ENCODE measurements around the gene PFKFB3.

Gene PFKFB3

DNA sequence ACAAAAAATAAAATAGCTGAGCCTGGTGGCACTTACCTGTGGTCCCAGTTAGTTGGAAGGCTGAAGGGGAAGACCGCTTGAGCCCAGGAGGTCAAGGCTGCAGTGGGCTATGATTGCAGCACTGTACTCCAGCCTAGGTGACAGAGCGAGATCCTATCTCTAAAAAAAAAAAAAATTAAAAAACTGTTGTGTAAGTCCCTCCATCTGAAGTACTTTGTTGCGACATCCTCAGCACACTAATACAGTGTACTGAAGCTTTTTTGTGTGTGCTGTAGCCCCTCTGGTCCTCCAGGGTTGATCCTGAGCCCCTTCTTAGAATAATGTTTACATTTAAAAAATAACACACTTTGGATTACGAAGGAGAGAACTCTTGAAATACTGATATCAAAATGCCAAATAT lies 71.3 kb downstream of the PFKFB3 start:
- Histone ChIP-seq H3K9me3 (ENCODE audit: severe bottlenecking) (no peaks in the 10 kb centered on the region), H3K27me3 (ENCODE audit: insufficient read depth, low read depth, severe bottlenecking) (peaks cover 12% of the 10 kb centered on the region), H3K36me3 (no peaks in the 10 kb centered on the region), H3K4me3 (ENCODE audit: low read depth, low read length) (no peak overlapping the region), H3K27ac (no peak overlapping the region)
- DNase-seq = no peak
- TF ChIP-seq, protein P1, sequence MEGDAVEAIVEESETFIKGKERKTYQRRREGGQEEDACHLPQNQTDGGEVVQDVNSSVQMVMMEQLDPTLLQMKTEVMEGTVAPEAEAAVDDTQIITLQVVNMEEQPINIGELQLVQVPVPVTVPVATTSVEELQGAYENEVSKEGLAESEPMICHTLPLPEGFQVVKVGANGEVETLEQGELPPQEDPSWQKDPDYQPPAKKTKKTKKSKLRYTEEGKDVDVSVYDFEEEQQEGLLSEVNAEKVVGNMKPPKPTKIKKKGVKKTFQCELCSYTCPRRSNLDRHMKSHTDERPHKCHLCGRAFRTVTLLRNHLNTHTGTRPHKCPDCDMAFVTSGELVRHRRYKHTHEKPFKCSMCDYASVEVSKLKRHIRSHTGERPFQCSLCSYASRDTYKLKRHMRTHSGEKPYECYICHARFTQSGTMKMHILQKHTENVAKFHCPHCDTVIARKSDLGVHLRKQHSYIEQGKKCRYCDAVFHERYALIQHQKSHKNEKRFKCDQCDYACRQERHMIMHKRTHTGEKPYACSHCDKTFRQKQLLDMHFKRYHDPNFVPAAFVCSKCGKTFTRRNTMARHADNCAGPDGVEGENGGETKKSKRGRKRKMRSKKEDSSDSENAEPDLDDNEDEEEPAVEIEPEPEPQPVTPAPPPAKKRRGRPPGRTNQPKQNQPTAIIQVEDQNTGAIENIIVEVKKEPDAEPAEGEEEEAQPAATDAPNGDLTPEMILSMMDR (IDR thresholded peaks at IDR 0.05; ENCODE audit: low read depth, low read length) = no peak

DNA sequence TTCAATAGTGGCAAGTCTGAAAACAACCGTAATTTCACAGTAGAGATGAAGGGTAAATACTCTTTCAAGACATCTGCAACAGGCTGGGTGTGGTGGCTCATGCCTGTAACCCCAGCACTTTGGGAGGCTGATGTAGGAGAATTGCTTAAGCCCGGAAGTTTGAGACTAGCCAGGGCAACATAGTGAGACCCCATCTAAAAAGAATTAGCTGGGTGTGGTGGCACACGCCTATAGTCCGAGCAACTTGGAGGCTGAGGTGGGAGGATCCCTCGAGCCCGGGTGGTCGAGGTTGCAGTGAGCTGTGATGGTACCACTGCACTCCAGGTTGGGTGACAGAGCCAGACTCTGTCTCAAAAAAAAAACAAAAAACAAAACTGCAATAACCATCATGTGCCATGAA lies 71.8 kb downstream of the PFKFB3 start:
- no peak overlapping the region for H3K27ac ChIP-seq
- no peaks in the 10 kb centered on the region for H3K36me3 ChIP-seq
- no peak overlapping the region for H3K4me3 ChIP-seq (ENCODE audit: low read depth, low read length)
- no peaks in the 10 kb centered on the region for H3K9me3 ChIP-seq (ENCODE audit: severe bottlenecking)
- TF ChIP-seq, protein P1 (IDR thresholded peaks at IDR 0.05; ENCODE audit: low read depth, low read length) = no peak
- no peak for DNase-seq
- peaks cover 12% of the 10 kb centered on the region for H3K27me3 ChIP-seq (ENCODE audit: insufficient read depth, low read depth, severe bottlenecking)

DNA sequence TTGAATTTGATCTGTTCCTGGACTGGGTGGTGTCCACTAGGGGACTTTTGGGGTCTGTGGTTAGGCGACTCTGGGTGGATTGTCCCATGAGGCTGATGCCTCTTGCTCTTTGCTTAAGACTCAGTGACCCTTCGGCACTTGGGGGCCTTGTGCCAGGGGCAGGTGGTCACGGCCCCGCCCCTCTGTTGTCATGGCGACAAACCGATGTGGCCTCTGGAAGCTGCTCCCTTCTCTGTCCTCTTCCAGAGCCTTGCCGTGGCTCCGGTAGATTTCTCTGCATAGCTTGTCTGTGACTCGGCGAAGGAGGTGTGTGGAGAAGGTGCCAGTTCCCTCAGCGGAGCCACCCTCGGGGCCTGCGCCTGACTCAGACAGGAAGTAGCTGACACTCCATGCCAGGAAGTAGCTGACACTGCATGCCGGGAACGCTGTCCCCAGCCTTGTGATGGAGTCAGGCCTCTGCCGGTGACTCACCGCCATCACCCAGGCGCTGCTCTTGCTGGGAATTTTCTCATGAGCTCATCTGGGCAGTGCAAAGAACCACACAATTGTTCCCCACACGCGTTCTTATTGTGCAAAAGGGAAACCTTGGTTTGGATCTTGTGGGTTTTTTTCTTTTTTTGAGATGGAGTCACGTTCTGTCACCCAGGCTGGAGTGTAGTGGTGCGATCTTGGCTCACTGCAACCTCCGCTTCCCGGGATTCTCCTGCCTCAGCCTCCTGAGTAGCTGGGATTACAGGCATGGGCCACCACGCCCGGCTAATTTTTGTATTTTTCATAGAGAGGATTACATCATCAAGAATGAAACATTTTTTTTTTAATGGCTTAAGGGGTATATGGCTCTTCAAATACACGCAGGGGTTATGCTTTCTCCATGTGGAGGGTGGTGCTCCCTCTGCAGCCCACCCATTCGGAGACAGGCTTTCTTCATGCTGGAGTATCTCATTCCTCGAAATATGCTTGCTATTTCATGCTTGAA lies 72.6 kb downstream of the PFKFB3 start:
- no peak for DNase-seq
- peaks cover 12% of the 10 kb centered on the region for H3K27me3 ChIP-seq (ENCODE audit: insufficient read depth, low read depth, severe bottlenecking)
- no peak overlapping the region for H3K27ac ChIP-seq
- H3K36me3 ChIP-seq = no peaks in the 10 kb centered on the region
- H3K9me3 ChIP-seq (ENCODE audit: severe bottlenecking) = no peaks in the 10 kb centered on the region
- H3K4me3 ChIP-seq (ENCODE audit: low read depth, low read length) = no peak overlapping the region
- TF ChIP-seq, protein P1 (IDR thresholded peaks at IDR 0.05; ENCODE audit: low read depth, low read length) = no peak

DNA sequence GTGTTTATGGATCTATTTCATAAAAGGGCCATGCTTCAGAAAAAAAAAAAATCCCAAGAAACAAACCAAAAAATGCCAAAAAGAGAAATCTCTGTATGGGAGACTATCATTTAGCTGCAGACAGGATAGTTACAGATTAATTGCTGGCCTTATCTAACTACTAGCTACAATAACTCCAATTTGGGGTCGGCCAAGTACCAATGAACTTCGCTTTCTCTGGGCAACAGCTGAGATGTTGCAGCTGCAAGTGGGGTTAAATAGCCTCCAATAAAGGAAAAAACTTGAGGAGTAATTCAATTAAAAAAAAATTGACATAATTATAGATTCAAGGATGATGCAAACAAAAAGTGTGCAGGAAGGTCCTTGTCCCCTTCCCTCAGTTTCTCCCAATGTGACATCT lies 73.6 kb downstream of the PFKFB3 start:
- Histone ChIP-seq H3K36me3 (no peaks in the 10 kb centered on the region), H3K27ac (no peak overlapping the region), H3K9me3 (ENCODE audit: severe bottlenecking) (no peaks in the 10 kb centered on the region), H3K27me3 (ENCODE audit: insufficient read depth, low read depth, severe bottlenecking) (peaks cover 6% of the 10 kb centered on the region), H3K4me3 (ENCODE audit: low read depth, low read length) (no peak overlapping the region)
- no peak for DNase-seq
- TF ChIP-seq, protein P1 (IDR thresholded peaks at IDR 0.05; ENCODE audit: low read depth, low read length) = no peak

DNA sequence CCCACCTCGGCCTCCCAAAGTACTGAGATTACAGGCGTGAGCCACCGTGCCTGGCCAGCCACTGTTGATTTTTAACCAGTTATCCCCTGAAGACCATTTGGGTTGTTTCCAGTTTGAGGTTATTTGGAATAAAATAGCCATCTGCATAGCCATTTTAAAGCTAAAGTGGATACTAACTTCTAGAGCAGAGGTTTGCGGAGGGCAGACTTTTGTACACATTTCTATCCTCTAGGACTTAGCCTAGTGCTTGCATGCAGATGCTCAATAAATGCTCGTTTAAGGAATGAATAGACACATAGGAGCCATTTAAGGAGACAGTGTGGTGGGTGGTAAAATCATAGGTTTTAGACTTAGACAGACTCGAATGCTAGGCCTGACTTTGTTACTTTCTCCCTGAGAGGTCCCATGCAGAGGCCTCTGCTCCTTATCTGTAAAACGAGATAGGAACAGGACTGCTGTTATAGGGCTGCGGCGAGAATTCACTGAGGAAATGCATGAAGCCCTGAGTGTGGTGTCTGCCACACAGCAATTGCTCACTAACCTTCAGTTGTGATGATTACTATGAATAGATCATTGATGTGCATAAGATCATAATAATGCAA lies 75.9 kb downstream of the PFKFB3 start:
- Histone ChIP-seq H3K27ac (no peak overlapping the region), H3K36me3 (no peaks in the 10 kb centered on the region), H3K27me3 (ENCODE audit: insufficient read depth, low read depth, severe bottlenecking) (peaks cover 6% of the 10 kb centered on the region), H3K4me3 (ENCODE audit: low read depth, low read length) (no peak overlapping the region), H3K9me3 (ENCODE audit: severe bottlenecking) (no peaks in the 10 kb centered on the region)
- DNase-seq = no peak
- TF ChIP-seq, protein P1 (IDR thresholded peaks at IDR 0.05; ENCODE audit: low read depth, low read length) = no peak
